PC-9 (cell line): ENCODE results near the gene TP53TG5. TPM values are rescaled to one million over a fixed set of nuclear protein-coding genes. Genes with fewer than 3 reads are reported as not detected.

Experiments used
- BruUV-seq: library from RNA; stranded (reverse); fragments of 400-500 nt; replicated peaks from 2 replicates; lab custom pipeline; 2021; lab: Mats Ljungman, UMichigan
- CTCF ChIA-PET: fragments of 300-600 bp; sonication (Branson Sonifier 250); formaldehyde crosslinking; loops from one replicate; lab custom pipeline; 2022; ENCODE audit warnings: antibody characterized with exemption; lab: Charles Lee
- POLR2A ChIA-PET: fragments of 300-600 bp; sonication (Branson Sonifier 250); formaldehyde crosslinking; loops from one replicate; lab custom pipeline; 2022; ENCODE audit warnings: antibody characterized with exemption; ENCODE audit not compliant: unreplicated experiment; lab: Charles Lee
- DNase-seq, 2 experiments: peaks; one replicate each; pipeline versions ENCODE4 v3.0.0 to v3.0.0-alpha.2; 2015 to 2022; ENCODE audit warnings: mixed read lengths in 1 of 2
- H2AFZ ChIP-seq: fragments of 200-600 bp; sonication (generic); 2 replicates; pipeline ENCODE4 v1.8.1; 2017; ENCODE audit warnings: antibody characterized with exemption
- H3F3A ChIP-seq: fragments of 200-600 bp; sonication (generic); 2 replicates; pipeline ENCODE4 v1.8.1; 2017; ENCODE audit warnings: antibody characterized with exemption, mild to moderate bottlenecking, low read depth; ENCODE audit not compliant: insufficient read depth
- H3K27ac ChIP-seq: fragments of 200-600 bp; sonication (generic); 2 replicates; pipeline ENCODE4 v1.6.1; 2016; ENCODE audit warnings: mixed run types
- H3K27me3 ChIP-seq: fragments of 200-600 bp; sonication (generic); 2 replicates; pipeline ENCODE4 v1.6.1; 2016; ENCODE audit warnings: low read depth, mixed run types; ENCODE audit not compliant: insufficient read depth
- H3K36me3 ChIP-seq: fragments of 200-600 bp; sonication (generic); 2 replicates; pipeline ENCODE4 v1.6.1; 2016; ENCODE audit warnings: low read depth, mixed run types
- H3K4me1 ChIP-seq: fragments of 200-600 bp; sonication (generic); replicated peaks from 2 replicates; pipeline ENCODE4 v1.6.1; 2016; ENCODE audit warnings: mixed run types; ENCODE audit not compliant: insufficient read depth
- H3K4me2 ChIP-seq: fragments of 200-600 bp; sonication (generic); 2 replicates; pipeline ENCODE4 v1.6.1; 2017; ENCODE audit warnings: mixed run types
- H3K4me3 ChIP-seq: fragments of 200-600 bp; sonication (generic); 2 replicates; pipeline ENCODE4 v1.6.1; 2016; ENCODE audit warnings: mixed run types
- H3K79me2 ChIP-seq: fragments of 200-600 bp; sonication (generic); 2 replicates; pipeline ENCODE4 v1.6.1; 2017; ENCODE audit warnings: low read depth, mixed run types
- H3K9me2 ChIP-seq: fragments of 200-600 bp; sonication (generic); 2 replicates; pipeline ENCODE4 v1.8.1; 2017; ENCODE audit warnings: mild to moderate bottlenecking; ENCODE audit not compliant: insufficient read depth
- H3K9me3 ChIP-seq: fragments of 200-600 bp; sonication (generic); 2 replicates; pipeline ENCODE4 v1.8.1; 2016; ENCODE audit warnings: low read depth; ENCODE audit not compliant: insufficient read depth
- H4K20me1 ChIP-seq: fragments of 200-600 bp; sonication (generic); 2 replicates; pipeline ENCODE4 v1.8.1; 2017; ENCODE audit not compliant: insufficient read depth
- CTCF ChIP-seq: fragments of 200-600 bp; sonication (generic); conservative IDR thresholded peaks from 2 replicates; pipeline ENCODE4 v1.6.1; 2017; ENCODE audit warnings: mixed run types, antibody characterized with exemption, mild to moderate bottlenecking, moderate library complexity
- EZH2 ChIP-seq: fragments of 200-600 bp; sonication (generic); IDR thresholded peaks from 2 replicates; pipeline ENCODE4 v1.8.0; 2017; ENCODE audit warnings: antibody characterized with exemption, low read depth
- intact Hi-C: fragments of 100-400 bp; cut with micrococcal nuclease; formaldehyde crosslinking; loops from one replicate; pipeline ENCODE4 v1.10.0; 2022; ENCODE audit not compliant: unreplicated experiment
- total RNA-seq: library from RNA; stranded (reverse); gene quantifications from 2 replicates; pipeline ENCODE4 v1.2.3, GENCODE V29; 2021

Gene TP53TG5
- total RNA-seq, 1 experiment from 2014 or later: not detected

GRCh38 chr20:45340236-45340847 is 37.8 kb downstream of the TP53TG5 start:
- ChIA-PET CTCF (no interaction called here), POLR2A (no interaction called here)
- H3K36me3 ChIP-seq: peaks cover 38% of the 10 kb centered on the region

GRCh38 chr20:45339799-45340198 is 38.3 kb downstream of the TP53TG5 start:
- Histone ChIP-seq H3K36me3 (peaks cover 44% of the 10 kb centered on the region), H3K27me3 (no peaks in the 10 kb centered on the region), H3K9me2 (no peaks in the 10 kb centered on the region), H2AFZ (no peak overlapping the region), H3K4me1 (peaks cover 90% of the 10 kb centered on the region), H3K9me3 (no peaks in the 10 kb centered on the region), H3K27ac (no peak overlapping the region), H3K4me3 (no peak overlapping the region), H3K4me2 (peak overlapping the region; percentile 93; the same call in 1 of the 2 replicates), H3K79me2 (peaks cover 94% of the 10 kb centered on the region), H4K20me1 (peaks cover 11% of the 10 kb centered on the region), H3F3A (peaks cover 77% of the 10 kb centered on the region)
- no TSS peak for BruUV-seq
- DNase-seq: no peak
- ChIA-PET POLR2A (no interaction called here), CTCF (no interaction called here)
- intact Hi-C loops: no loop called here
- TF ChIP-seq EZH2 (no peak), CTCF (no peak)

More at GRCh38 chr20:45340236-45340847, 37.8 kb downstream of the TP53TG5 start:
- H3K27ac ChIP-seq: no peak overlapping the region
- H3K79me2 ChIP-seq: peaks cover 94% of the 10 kb centered on the region
- no peak overlapping the region for H2AFZ ChIP-seq
- intact Hi-C loops: no loop called here
- H3K9me3 ChIP-seq: no peaks in the 10 kb centered on the region
- H3K4me3 ChIP-seq: no peak overlapping the region
- H3K9me2 ChIP-seq: no peaks in the 10 kb centered on the region
- BruUV-seq: no TSS peak
- TF ChIP-seq CTCF (no peak), EZH2 (no peak)
- H4K20me1 ChIP-seq: peaks cover 11% of the 10 kb centered on the region
- H3K27me3 ChIP-seq: no peaks in the 10 kb centered on the region
- peak; percentile 58 to 75 for DNase-seq
- H3K4me1 ChIP-seq: peaks cover 96% of the 10 kb centered on the region
- H3F3A ChIP-seq: peaks cover 82% of the 10 kb centered on the region
- H3K4me2 ChIP-seq: peak overlapping the region; percentile 93

- peak in 1 of 2 experiments; percentile 37 for DNase-seq
- H3K79me2 ChIP-seq: peaks cover 95% of the 10 kb centered on the region
- H2AFZ ChIP-seq: no peak overlapping the region
- no peak overlapping the region for H3K4me3 ChIP-seq
- TF ChIP-seq EZH2 (no peak), CTCF (no peak)
- H3F3A ChIP-seq: peaks cover 71% of the 10 kb centered on the region
- peaks cover 85% of the 10 kb centered on the region for H3K4me1 ChIP-seq
- no peaks in the 10 kb centered on the region for H3K9me3 ChIP-seq
- no peaks in the 10 kb centered on the region for H3K27me3 ChIP-seq
- peaks cover 47% of the 10 kb centered on the region for H3K36me3 ChIP-seq
- POLR2A ChIA-PET: no interaction called here
- no TSS peak for BruUV-seq
- H3K27ac ChIP-seq: peak overlapping the region; percentile 81
- CTCF ChIA-PET: interaction anchor here (0.6 kb wide), 1 partner anchor 23 kb away, joined by 5 read pairs; the partner anchor contains the start of gene SYS1
- H4K20me1 ChIP-seq: peaks cover 11% of the 10 kb centered on the region
- no peaks in the 10 kb centered on the region for H3K9me2 ChIP-seq
- intact Hi-C loops: no loop called here
- peak overlapping the region; percentile 93 for H3K4me2 ChIP-seq
Measured at GRCh38 chr20:45339084-45339483, 39.0 kb downstream of the TP53TG5 start.
